CD4-positive, alpha-beta T cell (primary cell): Measurements from ENCODE around the gene GPC5. TPM values are rescaled to one million over a fixed set of nuclear protein-coding genes. Genes with fewer than 3 reads are reported as not detected.

Source experiments
- ATAC-seq: fragments of 200-7000 bp; cut with Tn5 transposase; one replicate; pipeline ENCODE4 v1.10.0; 2022; ENCODE audit warnings: mild to moderate bottlenecking; ENCODE audit not compliant: poor library complexity
- CTCF ChIA-PET: fragments of 350-600 bp; sonication (Branson Sonifier 250); formaldehyde crosslinking; loops from one replicate; lab custom pipeline; 2021; ENCODE audit warnings: antibody characterized with exemption, inconsistent platforms; lab: Charles Lee
- POLR2A ChIA-PET: fragments of 350-600 bp; sonication (Branson Sonifier 250); formaldehyde crosslinking; loops from one replicate; lab custom pipeline; 2021; ENCODE audit warnings: antibody characterized with exemption, inconsistent platforms; lab: Charles Lee
- DNase-seq, 14 experiments: peaks; one replicate each; pipeline ENCODE4 v3.0.0-alpha.2; 2013 to 2020; ENCODE audit warnings: mixed read lengths in 2 of 14
- H3K27ac ChIP-seq, 2 donors: one replicate each; pipeline versions ENCODE4 v1.5.1 to v1.7.0; 2013; ENCODE audit warnings: low read length in 2 of 2, low read depth in 1 of 2, mild to moderate bottlenecking in 1 of 2
- H3K27me3 ChIP-seq, 2 experiments: 1 replicate in 1 of 2; 2 replicates in 1 of 2; pipeline versions ENCODE4 v1.6.1 to v1.7.0; 2013; ENCODE audit warnings: low read length in 2 of 2, control low read depth in 1 of 2, mild to moderate bottlenecking in 1 of 2, moderate library complexity in 1 of 2; ENCODE audit not compliant: insufficient read depth in 2 of 2, control insufficient read depth in 1 of 2
- H3K36me3 ChIP-seq: one replicate; pipeline ENCODE4 v1.6.1; 2013; ENCODE audit warnings: low read length, control low read depth; ENCODE audit not compliant: insufficient read depth
- H3K4me1 ChIP-seq: one replicate; pipeline ENCODE4 v1.6.1; 2013; ENCODE audit warnings: low read length, control low read depth; ENCODE audit not compliant: insufficient read depth
- H3K4me3 ChIP-seq: one replicate; pipeline ENCODE4 v1.5.1; 2013; ENCODE audit warnings: mild to moderate bottlenecking, low read length, moderate library complexity
- H3K9me3 ChIP-seq, 2 experiments: 1 replicate in 1 of 2; 2 replicates in 1 of 2; pipeline versions ENCODE4 v1.6.1 to v1.7.0; 2013; ENCODE audit warnings: low read length in 2 of 2, mild to moderate bottlenecking in 2 of 2, control low read depth in 1 of 2, moderate library complexity in 1 of 2; ENCODE audit not compliant: control insufficient read depth in 1 of 2, insufficient read depth in 1 of 2
- H3K27ac Mint-ChIP-seq: one replicate; pipeline ENCODE4 v1.8.0; 2020; ENCODE audit warnings: mixed read lengths
- H3K27me3 Mint-ChIP-seq: one replicate; pipeline ENCODE4 v1.8.0; 2021; ENCODE audit warnings: mixed read lengths
- H3K36me3 Mint-ChIP-seq: one replicate; pipeline ENCODE4 v1.8.0; 2021; ENCODE audit warnings: low read depth, mixed read lengths
- H3K4me1 Mint-ChIP-seq: one replicate; pipeline ENCODE4 v1.8.0; 2021; ENCODE audit warnings: low read depth, mixed read lengths
- H3K4me3 Mint-ChIP-seq: one replicate; pipeline ENCODE4 v1.8.0; 2020; ENCODE audit warnings: mild to moderate bottlenecking, mixed read lengths
- H3K9me3 Mint-ChIP-seq: one replicate; pipeline ENCODE4 v1.8.0; 2020; ENCODE audit warnings: mixed read lengths
- intact Hi-C, 2 experiments: fragments of 100-400 bp; cut with DNase I in 1 of 2; cut with micrococcal nuclease in 1 of 2; formaldehyde crosslinking; loops; one replicate each; pipeline versions ENCODE4 v1.15.1 to v1.9.0; 2023 to 2025; cut with DNase I, micrococcal nuclease
- total RNA-seq, 174 experiments: library from RNA in 2 of 174; stranded (reverse) in 2 of 174; gene quantifications; one replicate each; pipeline ENCODE4 v1.2.3 and lab custom pipeline; 2021 to 2026
- TF ChIP-seq, protein P1 (sequence below): fragments of 200-600 bp; IDR thresholded peaks from one replicate; pipeline ENCODE4 v1.8.0; 2022; ENCODE audit warnings: antibody characterized with exemption, mild to moderate bottlenecking

GPC5 gene
- total RNA-seq, 2 experiments from 2014 or later: not detected

DNA sequence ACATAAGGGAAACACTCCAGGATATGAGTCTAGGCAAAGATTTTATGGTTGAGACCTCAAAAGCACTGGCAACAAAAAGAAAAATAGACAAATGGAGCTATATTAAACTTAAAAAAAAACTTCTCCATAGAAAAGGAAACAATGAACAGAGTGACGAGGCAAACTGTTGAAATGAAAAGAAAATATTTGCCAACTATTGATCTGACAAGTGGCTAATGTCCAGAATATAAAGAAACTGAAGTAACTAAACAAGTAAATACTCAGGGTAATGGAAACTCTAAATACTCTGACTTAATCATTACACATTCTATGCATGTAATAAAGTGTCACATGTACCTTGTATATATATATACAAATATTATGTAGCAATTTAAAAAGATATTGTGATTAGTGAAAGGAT is 562.5 kb downstream of the GPC5 start:
- Mint-ChIP-seq H3K4me3 (no peak overlapping the region), H3K36me3 (no peaks in the 10 kb centered on the region), H3K27ac (no peak overlapping the region), H3K9me3 (peaks cover 3% of the 10 kb centered on the region), H3K27me3 (no peaks in the 10 kb centered on the region), H3K4me1 (no peaks in the 10 kb centered on the region)
- TF ChIP-seq, protein P1, sequence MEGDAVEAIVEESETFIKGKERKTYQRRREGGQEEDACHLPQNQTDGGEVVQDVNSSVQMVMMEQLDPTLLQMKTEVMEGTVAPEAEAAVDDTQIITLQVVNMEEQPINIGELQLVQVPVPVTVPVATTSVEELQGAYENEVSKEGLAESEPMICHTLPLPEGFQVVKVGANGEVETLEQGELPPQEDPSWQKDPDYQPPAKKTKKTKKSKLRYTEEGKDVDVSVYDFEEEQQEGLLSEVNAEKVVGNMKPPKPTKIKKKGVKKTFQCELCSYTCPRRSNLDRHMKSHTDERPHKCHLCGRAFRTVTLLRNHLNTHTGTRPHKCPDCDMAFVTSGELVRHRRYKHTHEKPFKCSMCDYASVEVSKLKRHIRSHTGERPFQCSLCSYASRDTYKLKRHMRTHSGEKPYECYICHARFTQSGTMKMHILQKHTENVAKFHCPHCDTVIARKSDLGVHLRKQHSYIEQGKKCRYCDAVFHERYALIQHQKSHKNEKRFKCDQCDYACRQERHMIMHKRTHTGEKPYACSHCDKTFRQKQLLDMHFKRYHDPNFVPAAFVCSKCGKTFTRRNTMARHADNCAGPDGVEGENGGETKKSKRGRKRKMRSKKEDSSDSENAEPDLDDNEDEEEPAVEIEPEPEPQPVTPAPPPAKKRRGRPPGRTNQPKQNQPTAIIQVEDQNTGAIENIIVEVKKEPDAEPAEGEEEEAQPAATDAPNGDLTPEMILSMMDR: no peak
- no peak for ATAC-seq
- intact Hi-C loops: no loop called here
- no peaks in the 10 kb centered on the region for H3K4me1 ChIP-seq
- no peak overlapping the region for H3K27ac ChIP-seq
- H3K27me3 ChIP-seq: no peaks in the 10 kb centered on the region
- H3K9me3 ChIP-seq: peaks cover 0 to 4% of the 10 kb centered on the region in 2 experiments
- ChIA-PET POLR2A (no interaction called here), CTCF (no interaction called here)
- no peaks in the 10 kb centered on the region for H3K36me3 ChIP-seq
- no peak for DNase-seq
- no peak overlapping the region for H3K4me3 ChIP-seq

DNA sequence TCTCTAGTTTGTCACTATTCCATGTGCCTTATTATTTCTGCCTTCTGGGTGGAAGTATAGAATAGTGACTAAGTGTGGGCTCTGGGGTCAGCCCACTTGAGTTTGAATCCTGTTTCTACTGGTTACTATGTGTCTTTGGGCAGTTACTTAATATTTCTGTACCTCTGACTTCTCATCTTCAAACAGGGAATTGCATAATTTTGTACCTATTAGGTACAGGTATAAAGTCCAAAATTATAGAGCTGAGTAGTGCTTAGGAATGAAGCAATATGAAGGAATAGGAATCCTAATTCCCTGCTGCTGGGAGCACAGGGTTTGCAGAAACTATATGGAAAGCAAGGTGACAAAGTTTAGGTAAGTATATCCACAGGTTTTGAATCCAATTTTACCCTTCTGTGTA is 564.5 kb downstream of the GPC5 start:
- Histone ChIP-seq H3K27ac (no peak overlapping the region), H3K4me3 (no peak overlapping the region), H3K4me1 (no peaks in the 10 kb centered on the region), H3K9me3 (no peaks in the 10 kb centered on the region), H3K36me3 (no peaks in the 10 kb centered on the region), H3K27me3 (no peaks in the 10 kb centered on the region)
- H3K27me3 Mint-ChIP-seq: no peaks in the 10 kb centered on the region
- TF ChIP-seq, protein P1: no peak
- peaks cover 3% of the 10 kb centered on the region for H3K9me3 Mint-ChIP-seq
- no peaks in the 10 kb centered on the region for H3K36me3 Mint-ChIP-seq
- ChIA-PET CTCF (no interaction called here), POLR2A (no interaction called here)
- no peaks in the 10 kb centered on the region for H3K4me1 Mint-ChIP-seq
- ATAC-seq (no peak), DNase-seq (no peak)
- intact Hi-C loops: no loop called here
- no peak overlapping the region for H3K4me3 Mint-ChIP-seq
- no peak overlapping the region for H3K27ac Mint-ChIP-seq

DNA sequence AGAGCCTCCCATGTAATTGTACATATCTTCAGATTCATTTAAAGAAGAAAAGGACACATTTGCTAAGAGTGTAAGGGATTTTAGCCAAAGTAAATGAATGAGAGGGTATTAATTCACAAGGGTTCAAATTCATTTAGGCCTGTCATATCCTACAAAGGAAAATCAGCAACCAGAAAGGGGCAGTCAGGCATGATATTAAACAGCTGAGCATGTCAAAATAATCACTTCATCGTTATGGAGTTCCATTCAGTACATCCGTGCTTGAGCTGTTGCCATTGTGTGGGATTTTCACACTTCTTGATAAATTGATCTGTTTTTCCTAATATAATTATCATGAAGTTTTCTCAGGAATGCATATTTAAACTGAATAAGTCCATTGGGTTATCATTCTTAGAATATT is 567.1 kb downstream of the GPC5 start:
- Mint-ChIP-seq H3K4me1 (no peaks in the 10 kb centered on the region), H3K9me3 (peaks cover 3% of the 10 kb centered on the region), H3K36me3 (no peaks in the 10 kb centered on the region), H3K4me3 (no peak overlapping the region), H3K27me3 (no peaks in the 10 kb centered on the region), H3K27ac (no peak overlapping the region)
- Histone ChIP-seq H3K4me3 (no peak overlapping the region), H3K9me3 (peaks cover 0 to 4% of the 10 kb centered on the region in 2 experiments), H3K27ac (no peak overlapping the region), H3K36me3 (no peaks in the 10 kb centered on the region), H3K4me1 (no peaks in the 10 kb centered on the region), H3K27me3 (no peaks in the 10 kb centered on the region)
- DNase-seq: no peak
- ChIA-PET CTCF (no interaction called here), POLR2A (no interaction called here)
- no peak for ATAC-seq
- TF ChIP-seq, protein P1: no peak
- intact Hi-C loops: no loop called here
